Right cardiac atrium (tissue), 5 donors: ENCODE results near the gene BAIAP3. TPM values are rescaled to one million over a fixed set of nuclear protein-coding genes. Genes with fewer than 3 reads are reported as not detected.

Experiments used
- ATAC-seq, 2 donors: fragments of 200-7000 bp; cut with Tn5 transposase; one replicate each; pipeline versions ENCODE4 v1.8.0 to v1.9.1; 2020; ENCODE audit warnings: moderate library complexity in 2 of 2, mild to moderate bottlenecking in 1 of 2
- DNase-seq, 3 donors: peaks; one replicate each; pipeline ENCODE4 v3.0.0-alpha.2; 2020
- H3K27ac ChIP-seq: one replicate; pipeline ENCODE4 v1.5.1; 2013; ENCODE audit warnings: mild to moderate bottlenecking, low read length, control low read depth, moderate library complexity
- H3K27me3 ChIP-seq: one replicate; pipeline ENCODE4 v1.6.1; 2013; ENCODE audit not compliant: control insufficient read depth, insufficient read depth
- H3K4me1 ChIP-seq: one replicate; pipeline ENCODE4 v1.6.1; 2013; ENCODE audit warnings: low read length; ENCODE audit not compliant: control insufficient read depth, insufficient read depth
- H3K4me3 ChIP-seq: one replicate; pipeline ENCODE4 v1.5.1; 2013; ENCODE audit warnings: low read length, control low read depth
- H3K9me3 ChIP-seq: one replicate; pipeline ENCODE4 v1.6.1; 2013; ENCODE audit warnings: low read length; ENCODE audit not compliant: control insufficient read depth
- WGBS: extraction: QIAGEN DNeasy Blood & Tissue Kit; methylation state at CpG from one replicate; pipeline ENCODE4 v1.1.7; 2013; 5-methylcytosine and 5-hydroxymethylcytosine counted together
- intact Hi-C, 4 donors: fragments of 100-400 bp; cut with DNase I; formaldehyde crosslinking; loops; one replicate each; pipeline versions ENCODE4 v1.11.0 to v1.14.0; 2022 to 2023
- polyA plus RNA-seq: library from polyadenylated mRNA; stranded (reverse); fragments of 200-250 nt; gene quantifications from one replicate; pipeline ENCODE4 v1.2.3, GENCODE V29; 2013
- total RNA-seq, 4 donors: library from RNA; stranded (reverse); fragmentation: NEBNext Ultra II Directional; extraction: Animal tissue kit (Norgen Biotek cat#: 25700); gene quantifications; one replicate each; pipeline ENCODE4 v1.2.1, GENCODE V29; 2021
- donor health status: healthy with polysubstance abuse.
- donor health status: DM: no; HTN: yes; CAD: no.
- donor health status: DM: no; HTN: no; CAD: no.
- donor health status: DM: no; HTN: yes; CAD: no; lungs with severe emphysema.
- donor health status: DM: yes; HTN: yes; CAD: no.

Gene BAIAP3
- total and polyA plus RNA-seq, 5 donors, result 0.53 to 2.7 (median 1.8) TPM

GRCh38 chr16:1366060-1366711 lies 32.7 kb downstream of the BAIAP3 start:
- no peaks in the 10 kb centered on the region for H3K9me3 ChIP-seq
- no peaks in the 10 kb centered on the region for H3K4me1 ChIP-seq
- no peaks in the 10 kb centered on the region for H3K27me3 ChIP-seq
- no peak overlapping the region for H3K4me3 ChIP-seq
- DNase-seq (peak in 1 of 3 donors; percentile 58), ATAC-seq (peak in 1 of 2 donors; percentile 5)
- intact Hi-C loops, result no loop called here
- H3K27ac ChIP-seq, result no peak overlapping the region
- 84% methylated on average over 29 of the region's 29 CpGs for WGBS

GRCh38 chr16:1366712-1367299 lies 33.4 kb downstream of the BAIAP3 start:
- H3K27ac ChIP-seq, result no peak overlapping the region
- peak in 1 of 3 donors; percentile 63 for DNase-seq
- intact Hi-C loops, result no loop called here
- no peaks in the 10 kb centered on the region for H3K27me3 ChIP-seq
- WGBS, result 84% methylated on average over 24 of the region's 24 CpGs
- H3K4me1 ChIP-seq, result no peaks in the 10 kb centered on the region
- no peaks in the 10 kb centered on the region for H3K9me3 ChIP-seq
- no peak overlapping the region for H3K4me3 ChIP-seq
- peak in 1 of 2 donors; percentile 15 for ATAC-seq

- WGBS, result 86% methylated on average over 27 of the region's 27 CpGs
- intact Hi-C loops, result no loop called here
- ATAC-seq, result no peak
- Histone ChIP-seq H3K4me1 (no peaks in the 10 kb centered on the region), H3K27ac (no peak overlapping the region), H3K27me3 (no peaks in the 10 kb centered on the region), H3K4me3 (no peak overlapping the region), H3K9me3 (no peaks in the 10 kb centered on the region)
- peak in 1 of 3 donors; percentile 41 for DNase-seq
Observed at GRCh38 chr16:1367486-1368174, 34.2 kb downstream of the BAIAP3 start.

- ATAC-seq (no peak), DNase-seq (peak in 1 of 3 donors; percentile 52)
- H3K27ac ChIP-seq, result no peak overlapping the region
- H3K4me3 ChIP-seq, result no peak overlapping the region
- H3K27me3 ChIP-seq, result no peaks in the 10 kb centered on the region
- intact Hi-C loops, result no loop called here
- H3K4me1 ChIP-seq, result no peaks in the 10 kb centered on the region
- no peaks in the 10 kb centered on the region for H3K9me3 ChIP-seq
- 88% methylated on average over 33 of the region's 33 CpGs for WGBS
Observed at GRCh38 chr16:1371054-1371978, 37.9 kb downstream of the BAIAP3 start.

- peak in 1 of 3 donors; percentile 39 for DNase-seq
- WGBS, result 94% methylated on average over 17 of the region's 21 CpGs
- no peak for ATAC-seq
- Histone ChIP-seq H3K4me1 (no peaks in the 10 kb centered on the region), H3K27me3 (no peaks in the 10 kb centered on the region), H3K4me3 (no peak overlapping the region), H3K27ac (no peak overlapping the region), H3K9me3 (no peaks in the 10 kb centered on the region)
- intact Hi-C loops, result no loop called here
Observed at GRCh38 chr16:1372292-1372950, 39.0 kb downstream of the BAIAP3 start.

GRCh38 chr16:1374418-1375297 lies 41.2 kb downstream of the BAIAP3 start:
- no peaks in the 10 kb centered on the region for H3K9me3 ChIP-seq
- intact Hi-C loops, result no loop called here
- no peak for ATAC-seq
- peaks cover 5% of the 10 kb centered on the region for H3K4me1 ChIP-seq
- peak in 1 of 3 donors; percentile 63 for DNase-seq
- H3K27ac ChIP-seq, result no peak overlapping the region
- no peak overlapping the region for H3K4me3 ChIP-seq
- H3K27me3 ChIP-seq, result no peaks in the 10 kb centered on the region
- WGBS, result 92% methylated on average over 46 of the region's 46 CpGs

- WGBS, result 90% methylated on average over 24 of the region's 24 CpGs
- DNase-seq (no peak), ATAC-seq (no peak)
- no peak overlapping the region for H3K27ac ChIP-seq
- H3K27me3 ChIP-seq, result no peaks in the 10 kb centered on the region
- peaks cover 6% of the 10 kb centered on the region for H3K4me1 ChIP-seq
- H3K9me3 ChIP-seq, result no peaks in the 10 kb centered on the region
- H3K4me3 ChIP-seq, result no peak overlapping the region
- intact Hi-C loops, result no loop called here
Observed at GRCh38 chr16:1375298-1375640, 41.8 kb downstream of the BAIAP3 start.

- Histone ChIP-seq H3K4me3 (no peak overlapping the region), H3K27me3 (no peaks in the 10 kb centered on the region), H3K4me1 (peaks cover 6% of the 10 kb centered on the region), H3K27ac (no peak overlapping the region), H3K9me3 (no peaks in the 10 kb centered on the region)
- intact Hi-C loops, result no loop called here
- WGBS, result 88% methylated on average over 19 of the region's 19 CpGs
- DNase-seq (peak in 1 of 3 donors; percentile 56), ATAC-seq (no peak)
Observed at GRCh38 chr16:1375741-1376410, 42.4 kb downstream of the BAIAP3 start.

GRCh38 chr16:1377406-1378010 lies 44.1 kb downstream of the BAIAP3 start:
- DNase-seq, result no peak
- no peak overlapping the region for H3K4me3 ChIP-seq
- H3K4me1 ChIP-seq, result peaks cover 6% of the 10 kb centered on the region
- WGBS, result 90% methylated on average over 10 of the region's 10 CpGs
- no peak for ATAC-seq
- H3K9me3 ChIP-seq, result no peaks in the 10 kb centered on the region
- H3K27me3 ChIP-seq, result no peaks in the 10 kb centered on the region
- intact Hi-C loops, result no loop called here
- H3K27ac ChIP-seq, result no peak overlapping the region
